GM12875 (cell line): ENCODE data around the gene ATP1A3.

Source experiments
- H3K4me3 ChIP-seq: one replicate; pipeline ENCODE4 v1.5.1; 2011; ENCODE audit warnings: low read depth, low read length, control low read depth
- TF ChIP-seq, protein P1 (sequence below): IDR thresholded peaks from 2 replicates; pipeline ENCODE4 v1.5.1; 2011; ENCODE audit warnings: low read depth, mild to moderate bottlenecking, control low read depth, inconsistent platforms, low read length, moderate library complexity, borderline replicate concordance; ENCODE audit not compliant: insufficient read depth

ATP1A3 gene

DNA sequence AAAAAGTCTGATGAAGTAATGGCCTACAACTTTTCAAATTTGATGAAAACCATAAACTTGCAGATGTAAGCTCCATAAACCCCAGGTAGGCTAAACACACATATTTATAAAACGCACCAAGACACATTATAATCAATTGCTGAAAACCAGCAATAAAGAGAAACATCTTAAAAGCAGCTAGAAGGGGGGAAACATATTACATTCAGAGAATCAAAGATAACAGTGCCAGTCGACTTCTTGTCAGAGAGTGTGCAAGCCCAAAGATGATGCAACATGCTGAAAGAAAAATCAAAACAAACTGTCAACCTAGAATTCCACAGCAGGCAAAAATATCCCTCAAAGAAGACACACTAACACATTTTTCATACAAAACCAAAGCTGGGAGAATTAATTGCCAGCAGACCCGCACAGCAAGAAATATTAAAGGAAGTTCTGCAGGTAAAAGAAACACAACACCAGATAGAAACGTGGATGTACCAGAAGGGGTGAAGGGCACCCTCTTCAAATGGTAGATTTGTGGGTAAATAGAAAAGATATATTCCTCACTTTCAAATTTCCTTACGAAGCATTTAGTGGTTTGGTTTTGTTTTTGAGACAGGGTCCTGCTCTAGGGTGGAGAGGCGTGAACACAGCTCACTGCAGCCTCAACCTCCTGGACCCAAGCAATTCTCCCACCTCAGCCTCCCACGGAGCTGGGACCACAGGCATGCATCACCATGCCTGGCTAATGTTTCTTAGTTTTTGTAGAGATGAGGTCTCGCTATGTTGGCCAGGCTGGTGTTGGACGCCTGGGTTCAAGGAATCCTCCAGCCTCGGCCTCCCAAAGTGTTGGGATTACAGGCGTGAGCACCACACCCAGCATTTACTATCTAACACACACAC is 16.5 kb upstream of the ATP1A3 start:
- no peak overlapping the region for H3K4me3 ChIP-seq
- TF ChIP-seq, protein P1, sequence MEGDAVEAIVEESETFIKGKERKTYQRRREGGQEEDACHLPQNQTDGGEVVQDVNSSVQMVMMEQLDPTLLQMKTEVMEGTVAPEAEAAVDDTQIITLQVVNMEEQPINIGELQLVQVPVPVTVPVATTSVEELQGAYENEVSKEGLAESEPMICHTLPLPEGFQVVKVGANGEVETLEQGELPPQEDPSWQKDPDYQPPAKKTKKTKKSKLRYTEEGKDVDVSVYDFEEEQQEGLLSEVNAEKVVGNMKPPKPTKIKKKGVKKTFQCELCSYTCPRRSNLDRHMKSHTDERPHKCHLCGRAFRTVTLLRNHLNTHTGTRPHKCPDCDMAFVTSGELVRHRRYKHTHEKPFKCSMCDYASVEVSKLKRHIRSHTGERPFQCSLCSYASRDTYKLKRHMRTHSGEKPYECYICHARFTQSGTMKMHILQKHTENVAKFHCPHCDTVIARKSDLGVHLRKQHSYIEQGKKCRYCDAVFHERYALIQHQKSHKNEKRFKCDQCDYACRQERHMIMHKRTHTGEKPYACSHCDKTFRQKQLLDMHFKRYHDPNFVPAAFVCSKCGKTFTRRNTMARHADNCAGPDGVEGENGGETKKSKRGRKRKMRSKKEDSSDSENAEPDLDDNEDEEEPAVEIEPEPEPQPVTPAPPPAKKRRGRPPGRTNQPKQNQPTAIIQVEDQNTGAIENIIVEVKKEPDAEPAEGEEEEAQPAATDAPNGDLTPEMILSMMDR, result no peak

DNA sequence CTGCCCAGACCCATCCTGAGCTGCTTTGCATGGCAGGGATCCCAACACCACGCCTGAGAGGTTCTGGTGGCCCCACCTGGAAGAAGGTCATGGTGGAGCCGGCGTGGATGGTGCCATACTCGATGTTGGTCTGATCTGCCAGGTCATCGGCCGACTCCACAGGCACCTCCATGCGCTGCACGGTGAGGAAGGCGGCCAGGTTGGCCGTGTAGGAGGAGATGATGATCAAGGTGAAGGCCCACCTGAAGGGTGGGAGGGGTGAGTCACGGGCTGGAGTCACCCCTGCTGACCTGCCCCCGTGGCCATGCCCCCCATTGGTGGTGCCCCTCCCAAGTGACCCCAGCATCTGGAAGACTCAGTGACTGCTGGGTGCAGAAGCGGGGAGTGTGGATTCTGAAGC is 12.5 kb upstream of the ATP1A3 start:
- H3K4me3 ChIP-seq, result no peak overlapping the region
- TF ChIP-seq, protein P1, result no peak

- TF ChIP-seq, protein P1, result no peak
- no peak overlapping the region for H3K4me3 ChIP-seq
Observed at GRCh38 chr19:42005504-42005903, 11.5 kb upstream of the ATP1A3 start.

- TF ChIP-seq, protein P1, result no peak
- no peak overlapping the region for H3K4me3 ChIP-seq
Observed at GRCh38 chr19:42003506-42004294, 9.7 kb upstream of the ATP1A3 start.

DNA sequence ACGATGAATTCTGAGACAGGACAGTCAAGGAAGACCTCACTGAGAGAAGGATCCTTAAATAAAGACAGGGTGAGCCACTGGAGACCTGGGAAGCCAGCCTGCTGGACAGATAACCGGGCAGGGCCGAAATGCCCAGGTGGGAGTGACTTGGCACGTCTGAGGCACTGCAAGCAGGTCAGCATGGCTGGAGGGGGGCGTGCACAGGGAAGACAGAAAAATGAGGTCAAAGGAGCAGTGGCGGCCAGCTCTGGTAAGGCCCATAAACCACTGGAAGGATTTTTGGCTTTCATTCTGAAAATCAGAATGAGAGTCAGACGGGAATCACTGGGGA is 5.8 kb upstream of the ATP1A3 start:
- TF ChIP-seq, protein P1, result no peak

GRCh38 chr19:41999071-41999877 is 5.2 kb upstream of the ATP1A3 start:
- H3K4me3 ChIP-seq, result no peak overlapping the region

More for the DNA sequence above, 5.8 kb upstream of the ATP1A3 start:
- no peak overlapping the region for H3K4me3 ChIP-seq

More at GRCh38 chr19:41999071-41999877, 5.2 kb upstream of the ATP1A3 start:
- TF ChIP-seq, protein P1, result no peak
